MM.1S (cell line): ENCODE results near the gene PDE6D.

Source experiments
- CTCF ChIP-seq: fragments of 300-600 bp; sonication (generic); IDR thresholded peaks from 2 replicates; pipeline ENCODE4 v1.5.1; 2016; ENCODE audit warnings: antibody characterized with exemption, low read length, mixed read lengths
- EZH2 ChIP-seq: fragments of 300-600 bp; sonication (generic); optimal IDR thresholded peaks from 2 replicates; pipeline ENCODE3; 2017; ENCODE audit warnings: low read depth, mild to moderate bottlenecking, antibody characterized with exemption, low read length, mixed read lengths
- EZH2phosphoT487 ChIP-seq: fragments of 300-600 bp; sonication (generic); IDR thresholded peaks from 2 replicates; pipeline ENCODE4 v1.6.1; 2018; ENCODE audit warnings: antibody characterized with exemption, low read length

GRCh38 chr2:231786917-231787292 is 5.8 kb upstream of the PDE6D start:
- no peak for TF ChIP-seq CTCF
- no peak for TF ChIP-seq EZH2
- TF ChIP-seq EZH2phosphoT487, result no peak
